ENCODE measurements around the gene DAPK3. TPM values are rescaled to one million over a fixed set of nuclear protein-coding genes. Genes with fewer than 3 reads are reported as not detected.
A peak's percentile ranks its signal among the peaks of the same experiment; 100 is the strongest.

Gene DAPK3
- total RNA-seq, 1 experiment from 2014 or later, result 66.6 TPM

DNA sequence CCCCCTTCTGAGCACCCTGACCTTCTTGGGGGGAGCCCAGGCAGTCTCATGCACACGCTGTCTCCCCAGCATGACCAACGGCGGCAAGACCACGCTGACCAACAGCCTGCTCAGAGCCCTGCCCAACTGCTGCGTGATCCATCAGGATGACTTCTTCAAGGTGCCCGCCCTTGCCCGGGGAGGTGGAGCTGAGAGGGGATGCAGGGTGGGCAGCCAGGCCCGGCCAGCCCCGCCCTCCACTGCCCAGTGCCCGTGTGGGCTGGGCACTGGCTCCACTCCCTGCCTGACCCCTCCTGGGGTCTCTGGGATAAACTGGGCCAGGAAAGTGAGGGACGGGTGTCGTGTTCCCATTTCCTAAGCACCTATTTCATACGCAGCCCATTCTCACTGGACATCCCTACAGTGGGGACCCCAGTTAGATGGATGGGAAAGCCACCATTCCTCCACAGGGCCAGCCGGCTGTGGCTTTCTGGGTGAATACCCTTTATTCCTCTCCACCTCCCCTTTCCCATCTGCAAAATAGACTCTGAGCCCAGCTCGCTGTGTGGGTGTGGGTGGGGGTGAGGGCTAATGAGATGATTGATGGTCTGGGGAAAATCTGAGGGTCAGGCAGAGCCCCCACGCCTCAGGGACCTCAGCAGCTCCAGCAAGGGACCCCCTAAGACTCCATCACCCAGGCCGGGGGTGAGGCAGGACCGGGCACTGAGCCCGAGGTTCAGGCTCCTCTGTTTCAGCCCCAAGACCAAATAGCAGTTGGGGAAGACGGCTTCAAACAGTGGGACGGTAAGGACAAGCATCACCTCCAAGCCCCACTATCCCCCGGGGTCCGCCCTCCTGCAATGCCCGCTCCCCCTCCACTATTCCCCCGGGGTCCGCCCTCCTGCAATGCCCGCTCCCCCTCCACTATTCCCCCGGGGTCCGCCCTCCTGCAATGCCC, 34.1 kb downstream of the DAPK3 start:
- H3K27ac ChIP-seq (ENCODE audit: low read length), result no peak overlapping the region
- in situ Hi-C loops (cut with HindIII; ENCODE audit: low pct_unique_long_range_greater_than_20kb, low sequenced_read_pairs) (no loop called here), intact Hi-C loops (cut with micrococcal nuclease; ENCODE audit: unreplicated experiment) (no loop called here)
- H3K27me3 ChIP-seq (ENCODE audit: control insufficient read depth, insufficient read depth, low read length), result no peaks in the 10 kb centered on the region
- no peaks in the 10 kb centered on the region for H3K4me1 ChIP-seq (ENCODE audit: control insufficient read depth, insufficient read depth, low read length)
- ChIA-PET CTCF (no interaction called here), POLR2A (no interaction called here)
- TF ChIP-seq, protein P1, sequence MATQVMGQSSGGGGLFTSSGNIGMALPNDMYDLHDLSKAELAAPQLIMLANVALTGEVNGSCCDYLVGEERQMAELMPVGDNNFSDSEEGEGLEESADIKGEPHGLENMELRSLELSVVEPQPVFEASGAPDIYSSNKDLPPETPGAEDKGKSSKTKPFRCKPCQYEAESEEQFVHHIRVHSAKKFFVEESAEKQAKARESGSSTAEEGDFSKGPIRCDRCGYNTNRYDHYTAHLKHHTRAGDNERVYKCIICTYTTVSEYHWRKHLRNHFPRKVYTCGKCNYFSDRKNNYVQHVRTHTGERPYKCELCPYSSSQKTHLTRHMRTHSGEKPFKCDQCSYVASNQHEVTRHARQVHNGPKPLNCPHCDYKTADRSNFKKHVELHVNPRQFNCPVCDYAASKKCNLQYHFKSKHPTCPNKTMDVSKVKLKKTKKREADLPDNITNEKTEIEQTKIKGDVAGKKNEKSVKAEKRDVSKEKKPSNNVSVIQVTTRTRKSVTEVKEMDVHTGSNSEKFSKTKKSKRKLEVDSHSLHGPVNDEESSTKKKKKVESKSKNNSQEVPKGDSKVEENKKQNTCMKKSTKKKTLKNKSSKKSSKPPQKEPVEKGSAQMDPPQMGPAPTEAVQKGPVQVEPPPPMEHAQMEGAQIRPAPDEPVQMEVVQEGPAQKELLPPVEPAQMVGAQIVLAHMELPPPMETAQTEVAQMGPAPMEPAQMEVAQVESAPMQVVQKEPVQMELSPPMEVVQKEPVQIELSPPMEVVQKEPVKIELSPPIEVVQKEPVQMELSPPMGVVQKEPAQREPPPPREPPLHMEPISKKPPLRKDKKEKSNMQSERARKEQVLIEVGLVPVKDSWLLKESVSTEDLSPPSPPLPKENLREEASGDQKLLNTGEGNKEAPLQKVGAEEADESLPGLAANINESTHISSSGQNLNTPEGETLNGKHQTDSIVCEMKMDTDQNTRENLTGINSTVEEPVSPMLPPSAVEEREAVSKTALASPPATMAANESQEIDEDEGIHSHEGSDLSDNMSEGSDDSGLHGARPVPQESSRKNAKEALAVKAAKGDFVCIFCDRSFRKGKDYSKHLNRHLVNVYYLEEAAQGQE (IDR thresholded peaks at IDR 0.05; ENCODE audit: insufficient read depth in 1 of 2, low read depth in 2 of 2, low read length in 1 of 2), result no peak
- no peak for TF ChIP-seq POLR2AphosphoS5 (IDR thresholded peaks at IDR 0.05; ENCODE audit: low read depth, low read length)
- TF ChIP-seq CTCF (IDR thresholded peaks at IDR 0.05), result no peak
- TF ChIP-seq TCF7L2 (IDR thresholded peaks at IDR 0.05; ENCODE audit: low read depth, low read length), result no peak
- no peak for TF ChIP-seq SIN3A (IDR thresholded peaks at IDR 0.05; ENCODE audit: borderline replicate concordance, insufficient read depth, low read depth, low read length)
- no peak for DNase-seq (ENCODE audit: low read depth, low spot score)
- ATAC-seq, result peak; percentile 56
- BruUV-seq (replicated peaks), result no TSS peak
- no peaks in the 10 kb centered on the region for H3K9me3 ChIP-seq (ENCODE audit: control insufficient read depth, insufficient read depth, low read depth, low read length)
- H3K4me3 ChIP-seq (ENCODE audit: low read depth in 2 of 2, low read length in 2 of 2), result no peak overlapping the region
- H3K36me3 ChIP-seq (ENCODE audit: control insufficient read depth, insufficient read depth, low read length), result no peaks in the 10 kb centered on the region

DNA sequence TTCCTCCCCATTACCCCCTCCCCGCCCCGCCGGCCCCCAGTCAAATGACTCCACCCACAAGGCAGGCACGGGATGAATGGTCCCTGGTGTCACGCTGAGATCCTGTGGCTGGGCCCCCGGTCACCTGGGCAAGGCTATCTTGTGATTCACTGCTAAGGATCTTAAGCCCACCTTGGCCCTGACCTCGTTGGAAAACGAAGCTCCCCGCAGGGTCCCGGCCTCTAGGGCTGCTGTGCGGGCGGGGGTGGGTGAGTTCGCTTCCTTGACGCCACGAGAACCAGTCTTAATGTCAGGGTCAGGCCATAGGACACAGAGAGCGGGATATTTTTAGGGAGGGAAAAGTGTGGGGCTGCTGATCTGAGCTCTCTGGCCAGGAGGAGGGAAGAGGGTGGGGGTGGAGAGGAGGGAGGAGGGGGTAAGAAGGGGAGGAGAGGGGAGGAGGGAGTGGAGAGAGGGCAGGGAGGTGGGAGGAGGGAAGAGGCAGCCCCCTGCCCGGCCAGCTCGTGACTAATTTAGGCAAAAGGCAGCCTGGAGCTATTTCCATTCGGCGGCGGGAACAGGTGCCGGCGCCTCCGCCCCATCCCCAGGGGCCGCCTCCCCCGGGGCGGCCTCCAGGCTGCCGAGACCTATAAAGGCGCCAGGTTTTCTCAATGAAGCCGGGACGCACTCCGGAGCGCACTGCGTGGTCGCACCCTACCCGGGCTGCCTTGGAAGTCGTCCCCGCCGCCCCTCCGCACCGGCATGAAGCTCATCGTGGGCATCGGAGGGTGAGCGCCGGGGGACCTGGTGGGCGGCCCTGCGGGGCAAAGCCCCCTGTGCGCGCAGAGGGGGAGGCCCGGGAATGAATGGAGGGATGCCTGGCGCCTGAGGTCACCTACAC, 37.7 kb downstream of the DAPK3 start, which contains the start of gene NMRK2:
Gene NMRK2 (plus strand): TSS at position 139 of the 880 bp plus-strand sequence. CDS start 603 bp downstream, at position 742.
- intact Hi-C loops (cut with micrococcal nuclease; ENCODE audit: unreplicated experiment) (no loop called here), in situ Hi-C loops (cut with HindIII; ENCODE audit: low pct_unique_long_range_greater_than_20kb, low sequenced_read_pairs) (no loop called here)
- Histone ChIP-seq H3K36me3 (ENCODE audit: control insufficient read depth, insufficient read depth, low read length) (no peaks in the 10 kb centered on the region), H3K4me3 (ENCODE audit: low read depth in 2 of 2, low read length in 2 of 2) (no peak within 1 kb of the TSS), H3K27ac (ENCODE audit: low read length) (no peak within 1 kb of the TSS), H3K4me1 (ENCODE audit: control insufficient read depth, insufficient read depth, low read length) (no peaks in the 10 kb centered on the region), H3K9me3 (ENCODE audit: control insufficient read depth, insufficient read depth, low read depth, low read length) (no peaks in the 10 kb centered on the region), H3K27me3 (ENCODE audit: control insufficient read depth, insufficient read depth, low read length) (no peaks in the 10 kb centered on the region)
- BruUV-seq (replicated peaks), result no TSS peak
- CTCF ChIA-PET, result no interaction called here
- no peak for TF ChIP-seq TCF7L2 (IDR thresholded peaks at IDR 0.05; ENCODE audit: low read depth, low read length)
- TF ChIP-seq, protein P1 (IDR thresholded peaks at IDR 0.05; ENCODE audit: insufficient read depth in 1 of 2, low read depth in 2 of 2, low read length in 1 of 2), result no peak
- no peak for TF ChIP-seq SIN3A (IDR thresholded peaks at IDR 0.05; ENCODE audit: borderline replicate concordance, insufficient read depth, low read depth, low read length)
- TF ChIP-seq POLR2AphosphoS5 (IDR thresholded peaks at IDR 0.05; ENCODE audit: low read depth, low read length), result no peak
- no peak for TF ChIP-seq CTCF (IDR thresholded peaks at IDR 0.05)
- ATAC-seq, result no peak
- DNase-seq (ENCODE audit: low read depth, low spot score), result no peak
- POLR2A ChIA-PET, result no interaction called here
